HG02840 (cell line): ENCODE results near the gene GCFC2.

ENCODE experiments used
- ATAC-seq: cut with Tn5 transposase; IDR thresholded peaks from one replicate; pipeline ENCODE4 v1.9.1; 2021; ENCODE audit warnings: mild to moderate bottlenecking, moderate library complexity, moderate number of reproducible peaks; ENCODE audit not compliant: unreplicated experiment, low FRiP score

GCFC2 gene

GRCh38 chr2:75632813-75633212 lies 77.9 kb downstream of the GCFC2 start:
- ATAC-seq = no peak

GRCh38 chr2:75632091-75632701 lies 78.5 kb downstream of the GCFC2 start:
- no peak for ATAC-seq

- ATAC-seq = peak; percentile 86
Observed at GRCh38 chr2:75627902-75628504, 82.7 kb downstream of the GCFC2 start.

- ATAC-seq = no peak
Observed at GRCh38 chr2:75622929-75623328, 87.8 kb downstream of the GCFC2 start.

GRCh38 chr2:75622500-75622899 lies 88.2 kb downstream of the GCFC2 start:
- no peak for ATAC-seq

GRCh38 chr2:75621228-75621627 lies 89.5 kb downstream of the GCFC2 start:
- ATAC-seq = no peak

- no peak for ATAC-seq
Observed at GRCh38 chr2:75619956-75620740, 90.6 kb downstream of the GCFC2 start.

GRCh38 chr2:75616933-75617332 lies 93.8 kb downstream of the GCFC2 start:
- ATAC-seq = no peak

GRCh38 chr2:75616406-75616805 lies 94.3 kb downstream of the GCFC2 start:
- ATAC-seq = no peak

- ATAC-seq = no peak
Observed at GRCh38 chr2:75614162-75614651, 96.5 kb downstream of the GCFC2 start.

- ATAC-seq = no peak
Observed at GRCh38 chr2:75612862-75613243, 97.9 kb downstream of the GCFC2 start.
